RWPE2 (cell line): ENCODE data around the gene MGMT.

ENCODE experiments used
- ATAC-seq: fragments of 200-7000 bp; cut with Tn5 transposase; 3 replicates; pipeline ENCODE4 v1.9.1; 2021; ENCODE audit warnings: low read depth
- DNase-seq: peaks from one replicate; pipeline ENCODE4 v3.0.0-alpha.2; 2020; ENCODE audit warnings: low spot score
- H3K27ac ChIP-seq: fragments of 450-650 bp; 2 replicates; pipeline ENCODE4 v1.5.1; 2017; ENCODE audit warnings: mild to moderate bottlenecking; ENCODE audit not compliant: poor library complexity, severe bottlenecking
- H3K27me3 ChIP-seq: fragments of 250-450 bp; sonication (Bioruptor Pico); 2 replicates; pipeline ENCODE4 v1.5.1; 2021; ENCODE audit warnings: mild to moderate bottlenecking, moderate library complexity; ENCODE audit not compliant: insufficient read depth, poor library complexity, severe bottlenecking
- H3K36me3 ChIP-seq: fragments of 250-450 bp; sonication (Bioruptor Pico); 2 replicates; pipeline ENCODE4 v1.5.1; 2020; ENCODE audit warnings: low read depth, mild to moderate bottlenecking, moderate library complexity
- H3K4me1 ChIP-seq: fragments of 250-450 bp; sonication (Bioruptor Pico); 2 replicates; pipeline ENCODE4 v1.5.1; 2021; ENCODE audit warnings: mild to moderate bottlenecking, moderate library complexity; ENCODE audit not compliant: insufficient read depth, poor library complexity, severe bottlenecking
- H3K4me3 ChIP-seq: fragments of 250-450 bp; sonication (Bioruptor Pico); 2 replicates; pipeline ENCODE4 v1.5.1; 2021; ENCODE audit warnings: mild to moderate bottlenecking, moderate library complexity; ENCODE audit not compliant: severe bottlenecking
- H3K9me3 ChIP-seq: fragments of 250-450 bp; sonication (Bioruptor Pico); 2 replicates; pipeline ENCODE4 v1.5.1; 2021; ENCODE audit warnings: mild to moderate bottlenecking, moderate library complexity; ENCODE audit not compliant: severe bottlenecking
- TF ChIP-seq, protein P1 (sequence below): fragments of 450-650 bp; IDR thresholded peaks from one replicate; pipeline ENCODE4 v1.5.1; 2017; ENCODE audit warnings: mild to moderate bottlenecking, moderate library complexity; ENCODE audit not compliant: poor library complexity, severe bottlenecking

MGMT gene

GRCh38 chr10:129775681-129776080, 308.6 kb downstream of the MGMT start:
- H3K36me3 ChIP-seq, result no peaks in the 10 kb centered on the region
- H3K27me3 ChIP-seq, result no peaks in the 10 kb centered on the region
- no peak overlapping the region for H3K4me3 ChIP-seq
- DNase-seq, result no peak
- no peaks in the 10 kb centered on the region for H3K4me1 ChIP-seq
- TF ChIP-seq, protein P1, sequence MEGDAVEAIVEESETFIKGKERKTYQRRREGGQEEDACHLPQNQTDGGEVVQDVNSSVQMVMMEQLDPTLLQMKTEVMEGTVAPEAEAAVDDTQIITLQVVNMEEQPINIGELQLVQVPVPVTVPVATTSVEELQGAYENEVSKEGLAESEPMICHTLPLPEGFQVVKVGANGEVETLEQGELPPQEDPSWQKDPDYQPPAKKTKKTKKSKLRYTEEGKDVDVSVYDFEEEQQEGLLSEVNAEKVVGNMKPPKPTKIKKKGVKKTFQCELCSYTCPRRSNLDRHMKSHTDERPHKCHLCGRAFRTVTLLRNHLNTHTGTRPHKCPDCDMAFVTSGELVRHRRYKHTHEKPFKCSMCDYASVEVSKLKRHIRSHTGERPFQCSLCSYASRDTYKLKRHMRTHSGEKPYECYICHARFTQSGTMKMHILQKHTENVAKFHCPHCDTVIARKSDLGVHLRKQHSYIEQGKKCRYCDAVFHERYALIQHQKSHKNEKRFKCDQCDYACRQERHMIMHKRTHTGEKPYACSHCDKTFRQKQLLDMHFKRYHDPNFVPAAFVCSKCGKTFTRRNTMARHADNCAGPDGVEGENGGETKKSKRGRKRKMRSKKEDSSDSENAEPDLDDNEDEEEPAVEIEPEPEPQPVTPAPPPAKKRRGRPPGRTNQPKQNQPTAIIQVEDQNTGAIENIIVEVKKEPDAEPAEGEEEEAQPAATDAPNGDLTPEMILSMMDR, result no peak
- no peak for ATAC-seq
- H3K27ac ChIP-seq, result no peak overlapping the region
- H3K9me3 ChIP-seq, result no peaks in the 10 kb centered on the region

GRCh38 chr10:129777687-129778086, 310.6 kb downstream of the MGMT start:
- no peaks in the 10 kb centered on the region for H3K27me3 ChIP-seq
- H3K27ac ChIP-seq, result no peak overlapping the region
- no peak for DNase-seq
- no peak for ATAC-seq
- peaks cover 1% of the 10 kb centered on the region for H3K9me3 ChIP-seq
- H3K4me3 ChIP-seq, result no peak overlapping the region
- TF ChIP-seq, protein P1, result no peak
- no peaks in the 10 kb centered on the region for H3K36me3 ChIP-seq
- H3K4me1 ChIP-seq, result no peaks in the 10 kb centered on the region

DNA sequence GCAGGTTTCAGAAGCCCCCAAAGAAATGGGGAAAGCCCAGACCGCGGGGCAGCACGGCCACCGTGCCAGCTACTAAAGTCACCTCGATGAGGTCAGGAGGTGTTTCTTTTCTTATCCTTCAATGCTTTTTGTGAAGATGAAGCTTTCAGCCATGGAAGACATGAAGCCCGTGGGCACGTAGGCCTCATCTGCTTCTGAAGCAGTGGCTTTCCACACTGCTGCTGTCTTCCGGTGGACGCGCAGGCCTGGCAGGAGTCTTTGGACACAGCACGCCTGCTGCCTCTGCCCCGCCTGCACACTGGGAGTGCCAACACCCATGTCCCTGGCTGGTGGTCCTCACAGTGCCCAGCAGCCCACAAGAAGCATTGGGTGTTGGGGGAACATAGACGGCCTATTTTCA, 311.5 kb downstream of the MGMT start:
- no peak for ATAC-seq
- Histone ChIP-seq H3K4me1 (no peaks in the 10 kb centered on the region), H3K9me3 (peaks cover 3% of the 10 kb centered on the region), H3K36me3 (no peaks in the 10 kb centered on the region), H3K4me3 (no peak overlapping the region), H3K27me3 (no peaks in the 10 kb centered on the region), H3K27ac (no peak overlapping the region)
- DNase-seq, result no peak
- TF ChIP-seq, protein P1, result no peak

DNA sequence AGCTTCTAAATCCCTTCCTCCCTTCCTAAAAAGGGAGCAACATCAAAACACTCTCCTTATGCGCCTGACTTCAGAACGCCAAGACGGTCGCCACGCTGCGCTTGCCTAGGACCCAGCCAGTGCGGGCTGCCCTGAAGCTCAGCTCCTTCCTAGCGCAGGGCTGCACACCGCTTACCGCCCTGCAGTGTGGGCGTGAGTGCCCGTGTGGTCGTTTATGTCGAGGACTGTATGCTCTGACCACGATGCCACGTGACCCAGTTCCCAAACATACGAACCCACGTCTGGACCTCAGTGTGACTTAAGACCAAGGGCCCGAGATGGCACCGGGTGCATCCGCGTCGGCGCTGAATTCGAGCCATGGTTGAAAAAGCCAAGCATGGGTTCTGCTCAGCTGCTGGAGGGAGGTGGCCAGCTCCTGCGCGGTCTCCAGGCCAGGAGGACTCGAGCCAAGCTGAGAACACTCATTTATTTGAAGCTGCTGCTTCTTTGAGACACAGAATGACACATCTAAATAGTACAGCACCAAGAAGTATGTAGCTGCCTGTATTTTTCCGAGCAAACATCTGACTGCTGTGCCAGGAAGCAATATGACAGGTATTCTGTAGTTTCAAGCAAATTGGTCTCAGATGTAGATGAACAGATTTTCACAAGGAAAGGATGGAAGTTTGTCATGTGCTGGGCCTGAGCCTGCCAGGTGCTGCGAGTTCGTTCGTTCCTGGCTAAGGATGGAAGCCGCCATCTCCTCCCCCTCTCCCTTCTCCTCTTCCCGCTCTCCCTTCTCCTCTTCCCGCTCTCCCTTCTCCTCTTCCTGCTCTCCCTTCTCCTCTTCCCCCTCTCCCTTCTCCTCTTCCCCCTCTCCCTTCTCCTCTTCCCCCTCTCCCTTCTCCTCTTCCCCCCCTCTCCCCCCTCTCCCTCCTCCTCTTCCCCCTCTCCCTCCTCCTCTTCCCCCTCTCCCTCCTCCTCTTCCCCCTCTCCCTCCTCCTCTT, 312.4 kb downstream of the MGMT start:
- ATAC-seq (no peak), DNase-seq (no peak)
- Histone ChIP-seq H3K36me3 (no peaks in the 10 kb centered on the region), H3K27ac (no peak overlapping the region), H3K27me3 (no peaks in the 10 kb centered on the region), H3K4me3 (no peak overlapping the region), H3K4me1 (no peaks in the 10 kb centered on the region), H3K9me3 (peaks cover 3% of the 10 kb centered on the region)
- TF ChIP-seq, protein P1, result no peak

- ATAC-seq (no peak), DNase-seq (no peak)
- Histone ChIP-seq H3K27ac (no peak overlapping the region), H3K4me1 (no peaks in the 10 kb centered on the region), H3K36me3 (no peaks in the 10 kb centered on the region), H3K4me3 (no peak overlapping the region), H3K9me3 (peaks cover 3% of the 10 kb centered on the region), H3K27me3 (no peaks in the 10 kb centered on the region)
- TF ChIP-seq, protein P1, result no peak
These were observed 313.2 kb downstream of the MGMT start for GRCh38 chr10:129780198-129780597.
